Measurements from ENCODE around the gene WDHD1. TPM values are rescaled to one million over a fixed set of nuclear protein-coding genes. Genes with fewer than 3 reads are reported as not detected.

WDHD1 gene
- total RNA-seq, 1 donor from 2014 or later: 15.0 TPM

GRCh38 chr14:55062517-55063351, 35.8 kb upstream of the WDHD1 start:
- no peak for DNase-seq (ENCODE audit: low spot score)
- Mint-ChIP-seq H3K27ac (ENCODE audit: unreplicated experiment) (no peak overlapping the region), H3K27me3 (ENCODE audit: unreplicated experiment) (no peaks in the 10 kb centered on the region), H3K36me3 (ENCODE audit: low read depth, unreplicated experiment) (peaks cover 15% of the 10 kb centered on the region), H3K4me1 (ENCODE audit: unreplicated experiment) (no peaks in the 10 kb centered on the region), H3K4me3 (ENCODE audit: unreplicated experiment) (peak overlapping the region; percentile 71), H3K9me3 (ENCODE audit: unreplicated experiment) (no peaks in the 10 kb centered on the region)
- no peak for TF ChIP-seq CTCF (IDR thresholded peaks at IDR 0.05; ENCODE audit: unreplicated experiment)

- Mint-ChIP-seq H3K4me1 (ENCODE audit: unreplicated experiment) (peaks cover 4% of the 10 kb centered on the region), H3K4me3 (ENCODE audit: unreplicated experiment) (no peak overlapping the region), H3K27ac (ENCODE audit: unreplicated experiment) (no peak overlapping the region), H3K27me3 (ENCODE audit: unreplicated experiment) (no peaks in the 10 kb centered on the region), H3K36me3 (ENCODE audit: low read depth, unreplicated experiment) (peaks cover 15% of the 10 kb centered on the region), H3K9me3 (ENCODE audit: unreplicated experiment) (no peaks in the 10 kb centered on the region)
- no peak for TF ChIP-seq CTCF (IDR thresholded peaks at IDR 0.05; ENCODE audit: unreplicated experiment)
- no peak for DNase-seq (ENCODE audit: low spot score)
Measured at GRCh38 chr14:55059333-55059732, 32.4 kb upstream of the WDHD1 start.

GRCh38 chr14:55057919-55058318, 31.0 kb upstream of the WDHD1 start:
- DNase-seq (ENCODE audit: low spot score): no peak
- Mint-ChIP-seq H3K4me3 (ENCODE audit: unreplicated experiment) (no peak overlapping the region), H3K9me3 (ENCODE audit: unreplicated experiment) (no peaks in the 10 kb centered on the region), H3K27ac (ENCODE audit: unreplicated experiment) (no peak overlapping the region), H3K27me3 (ENCODE audit: unreplicated experiment) (peaks cover 2% of the 10 kb centered on the region), H3K4me1 (ENCODE audit: unreplicated experiment) (peaks cover 15% of the 10 kb centered on the region), H3K36me3 (ENCODE audit: low read depth, unreplicated experiment) (peaks cover 19% of the 10 kb centered on the region)
- no peak for TF ChIP-seq CTCF (IDR thresholded peaks at IDR 0.05; ENCODE audit: unreplicated experiment)

GRCh38 chr14:55054098-55054497, 27.2 kb upstream of the WDHD1 start:
- H3K27me3 Mint-ChIP-seq (ENCODE audit: unreplicated experiment): peaks cover 22% of the 10 kb centered on the region
- DNase-seq (ENCODE audit: low spot score): no peak
- no peaks in the 10 kb centered on the region for H3K9me3 Mint-ChIP-seq (ENCODE audit: unreplicated experiment)
- no peak overlapping the region for H3K27ac Mint-ChIP-seq (ENCODE audit: unreplicated experiment)
- peaks cover 37% of the 10 kb centered on the region for H3K4me1 Mint-ChIP-seq (ENCODE audit: unreplicated experiment)
- TF ChIP-seq CTCF (IDR thresholded peaks at IDR 0.05; ENCODE audit: unreplicated experiment): no peak
- H3K36me3 Mint-ChIP-seq (ENCODE audit: low read depth, unreplicated experiment): peaks cover 12% of the 10 kb centered on the region
- peak overlapping the region; percentile 4 for H3K4me3 Mint-ChIP-seq (ENCODE audit: unreplicated experiment)

GRCh38 chr14:55053500-55053899, 26.6 kb upstream of the WDHD1 start:
- no peak for TF ChIP-seq CTCF (IDR thresholded peaks at IDR 0.05; ENCODE audit: unreplicated experiment)
- DNase-seq (ENCODE audit: low spot score): no peak
- peaks cover 22% of the 10 kb centered on the region for H3K27me3 Mint-ChIP-seq (ENCODE audit: unreplicated experiment)
- H3K36me3 Mint-ChIP-seq (ENCODE audit: low read depth, unreplicated experiment): peaks cover 12% of the 10 kb centered on the region
- peaks cover 39% of the 10 kb centered on the region for H3K4me1 Mint-ChIP-seq (ENCODE audit: unreplicated experiment)
- no peaks in the 10 kb centered on the region for H3K9me3 Mint-ChIP-seq (ENCODE audit: unreplicated experiment)
- peak overlapping the region; percentile 99 for H3K27ac Mint-ChIP-seq (ENCODE audit: unreplicated experiment)
- H3K4me3 Mint-ChIP-seq (ENCODE audit: unreplicated experiment): peak overlapping the region; percentile 98

Data from endothelial cell (in vitro differentiated cells).